ENCODE measurements around the gene UTP11.

DNA sequence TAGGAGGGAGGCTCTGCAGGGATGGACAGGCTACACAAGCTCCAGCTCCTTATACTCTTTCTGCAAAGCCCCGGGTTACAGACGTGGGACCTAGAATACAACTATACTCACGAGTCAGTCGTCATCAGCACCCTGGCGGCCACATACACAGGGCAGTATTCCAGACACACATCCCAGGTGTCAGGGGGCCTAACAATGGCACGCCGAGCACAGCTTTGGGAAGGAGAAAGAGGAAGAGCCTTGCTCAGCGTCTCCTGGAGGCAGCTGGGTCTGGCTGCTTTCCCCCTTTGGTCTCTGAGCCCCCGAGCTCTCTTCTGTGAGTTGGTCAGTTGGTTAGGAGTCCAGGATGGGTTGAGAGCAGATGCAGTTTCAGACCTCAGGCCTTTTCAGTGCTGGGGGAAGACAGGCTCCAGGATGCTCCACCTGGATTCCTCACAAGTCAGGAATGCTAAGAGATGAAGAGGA is 38.6 kb downstream of the UTP11 start:
- TF ChIP-seq CTCF (IDR thresholded peaks at IDR 0.05; ENCODE audit: extremely low read depth in 1 of 2, insufficient read depth in 1 of 2, low read depth in 1 of 2, low read length in 2 of 2) (no peak), POLR2AphosphoS5 (IDR thresholded peaks at IDR 0.05; ENCODE audit: insufficient read depth, low read depth, low read length) (no peak), POLR2A (IDR thresholded peaks at IDR 0.05; ENCODE audit: low read depth, low read length) (no peak), JUN (IDR thresholded peaks at IDR 0.05; ENCODE audit: borderline replicate concordance, insufficient read depth, insufficient read length, low read depth) (no peak), FOS (IDR thresholded peaks at IDR 0.05; ENCODE audit: borderline replicate concordance, insufficient read depth, low read length) (no peak), GATA2 (IDR thresholded peaks at IDR 0.05; ENCODE audit: insufficient read depth, insufficient read length, low read depth, low read length) (no peak)
